ENCODE measurements around the gene CDK19.
"Not testable (repeated sequence)": the region's sequence is repeated elsewhere in the genome, so short reads cannot be mapped to it uniquely, and the experiment has no call there.

The CDK19 gene

GRCh38 chr6:110746680-110747079 is 68.6 kb downstream of the CDK19 start:
- H3K9me2 ChIP-seq (replicated peaks; ENCODE audit: insufficient read depth, low read length): no peaks in the 10 kb centered on the region
- no peak for DNase-seq
- no peaks in the 10 kb centered on the region for H3K9me3 ChIP-seq (replicated peaks; ENCODE audit: insufficient read depth, low read length)
- H2AFZ ChIP-seq (ENCODE audit: low read length): no peak overlapping the region
- TF ChIP-seq EZH2 (optimal IDR thresholded peaks at IDR 0.05; ENCODE audit: low read depth, low read length): no peak
- TF ChIP-seq CTCF (IDR thresholded peaks at IDR 0.05; ENCODE audit: low read length): no peak
- TF ChIP-seq EZH2phosphoT487 (IDR thresholded peaks at IDR 0.05; ENCODE audit: low read length): no peak
- H3K79me2 ChIP-seq (ENCODE audit: low read length): no peaks in the 10 kb centered on the region
- H3K9ac ChIP-seq (ENCODE audit: low read length): no peak overlapping the region
- no peak overlapping the region for H3K27ac ChIP-seq (ENCODE audit: low read length)
- no peak overlapping the region for H3K4me2 ChIP-seq (ENCODE audit: low read depth, low read length)
- no peaks in the 10 kb centered on the region for H4K20me1 ChIP-seq (ENCODE audit: insufficient read depth, low read length)
- no peaks in the 10 kb centered on the region for H3K36me3 ChIP-seq (replicated peaks; ENCODE audit: insufficient read depth, low read length)
- no peaks in the 10 kb centered on the region for H3K4me1 ChIP-seq (ENCODE audit: low read length)
- H3F3A ChIP-seq (ENCODE audit: insufficient read depth, low read length): no peaks in the 10 kb centered on the region
- no peaks in the 10 kb centered on the region for H3K27me3 ChIP-seq (replicated peaks; ENCODE audit: insufficient read depth, low read length)
- no peak overlapping the region for H3K4me3 ChIP-seq (ENCODE audit: low read length)

- no peaks in the 10 kb centered on the region for H3K79me2 ChIP-seq (ENCODE audit: low read length)
These were observed 70.3 kb downstream of the CDK19 start for GRCh38 chr6:110744991-110745390.

GRCh38 chr6:110742552-110742951 is 72.7 kb downstream of the CDK19 start:
- H3K36me3 ChIP-seq (replicated peaks; ENCODE audit: insufficient read depth, low read length); H3K9me3 ChIP-seq (replicated peaks; ENCODE audit: insufficient read depth, low read length); H3F3A ChIP-seq (ENCODE audit: insufficient read depth, low read length); H3K9me2 ChIP-seq (replicated peaks; ENCODE audit: insufficient read depth, low read length); H4K20me1 ChIP-seq (ENCODE audit: insufficient read depth, low read length); H3K9ac ChIP-seq (ENCODE audit: low read length); H3K79me2 ChIP-seq (ENCODE audit: low read length); H3K4me3 ChIP-seq (ENCODE audit: low read length); DNase-seq; H3K27me3 ChIP-seq (replicated peaks; ENCODE audit: insufficient read depth, low read length); H3K4me2 ChIP-seq (ENCODE audit: low read depth, low read length); H3K27ac ChIP-seq (ENCODE audit: low read length); H2AFZ ChIP-seq (ENCODE audit: low read length); H3K4me1 ChIP-seq (ENCODE audit: low read length): not testable (repeated sequence)

More at GRCh38 chr6:110744991-110745390, 70.3 kb downstream of the CDK19 start:
- no peaks in the 10 kb centered on the region for H3K36me3 ChIP-seq (replicated peaks; ENCODE audit: insufficient read depth, low read length)
- no peaks in the 10 kb centered on the region for H3F3A ChIP-seq (ENCODE audit: insufficient read depth, low read length)
- no peaks in the 10 kb centered on the region for H3K4me1 ChIP-seq (ENCODE audit: low read length)
- no peaks in the 10 kb centered on the region for H3K9me3 ChIP-seq (replicated peaks; ENCODE audit: insufficient read depth, low read length)
- TF ChIP-seq CTCF (IDR thresholded peaks at IDR 0.05; ENCODE audit: low read length) (no peak), EZH2phosphoT487 (IDR thresholded peaks at IDR 0.05; ENCODE audit: low read length) (no peak), EZH2 (optimal IDR thresholded peaks at IDR 0.05; ENCODE audit: low read depth, low read length) (no peak)
- no peak overlapping the region for H3K4me3 ChIP-seq (ENCODE audit: low read length)
- no peaks in the 10 kb centered on the region for H4K20me1 ChIP-seq (ENCODE audit: insufficient read depth, low read length)
- H3K27me3 ChIP-seq (replicated peaks; ENCODE audit: insufficient read depth, low read length): no peaks in the 10 kb centered on the region
- no peak overlapping the region for H3K4me2 ChIP-seq (ENCODE audit: low read depth, low read length)
- no peak overlapping the region for H3K9ac ChIP-seq (ENCODE audit: low read length)
- no peak for DNase-seq
- no peaks in the 10 kb centered on the region for H3K9me2 ChIP-seq (replicated peaks; ENCODE audit: insufficient read depth, low read length)
- H2AFZ ChIP-seq (ENCODE audit: low read length): no peak overlapping the region
- H3K27ac ChIP-seq (ENCODE audit: low read length): no peak overlapping the region

GRCh38 chr6:110741517-110741916 is 73.8 kb downstream of the CDK19 start:
- no peak overlapping the region for H2AFZ ChIP-seq (ENCODE audit: low read length)
- no peak overlapping the region for H3K9ac ChIP-seq (ENCODE audit: low read length)
- no peak overlapping the region for H3K4me2 ChIP-seq (ENCODE audit: low read depth, low read length)
- H3K4me1 ChIP-seq (ENCODE audit: low read length): no peaks in the 10 kb centered on the region
- no peak for DNase-seq
- TF ChIP-seq EZH2phosphoT487 (IDR thresholded peaks at IDR 0.05; ENCODE audit: low read length) (no peak), EZH2 (optimal IDR thresholded peaks at IDR 0.05; ENCODE audit: low read depth, low read length) (no peak), CTCF (IDR thresholded peaks at IDR 0.05; ENCODE audit: low read length) (no peak)
- no peaks in the 10 kb centered on the region for H3K36me3 ChIP-seq (replicated peaks; ENCODE audit: insufficient read depth, low read length)
- no peaks in the 10 kb centered on the region for H3K9me3 ChIP-seq (replicated peaks; ENCODE audit: insufficient read depth, low read length)
- no peaks in the 10 kb centered on the region for H3K9me2 ChIP-seq (replicated peaks; ENCODE audit: insufficient read depth, low read length)
- H3F3A ChIP-seq (ENCODE audit: insufficient read depth, low read length): no peaks in the 10 kb centered on the region
- no peak overlapping the region for H3K4me3 ChIP-seq (ENCODE audit: low read length)
- no peaks in the 10 kb centered on the region for H3K79me2 ChIP-seq (ENCODE audit: low read length)
- no peaks in the 10 kb centered on the region for H3K27me3 ChIP-seq (replicated peaks; ENCODE audit: insufficient read depth, low read length)
- no peak overlapping the region for H3K27ac ChIP-seq (ENCODE audit: low read length)
- H4K20me1 ChIP-seq (ENCODE audit: insufficient read depth, low read length): no peaks in the 10 kb centered on the region

All from MM.1S (cell line).